ENCODE measurements around the gene OCSTAMP. TPM values are rescaled to one million over a fixed set of nuclear protein-coding genes. Genes with fewer than 3 reads are reported as not detected.

OCSTAMP gene
- polyA plus RNA-seq, 1 donor, result not detected

GRCh38 chr20:46520540-46520939 lies 29.9 kb downstream of the OCSTAMP start:
- WGBS (ENCODE audit: insufficient coverage, low lambda C conversion rate), result no CpG with 5 or more reads among the region's 4 CpGs
- Histone ChIP-seq H3K4me1 (ENCODE audit: control insufficient read depth, insufficient read depth, low read length) (peaks cover 11% of the 10 kb centered on the region), H3K27ac (ENCODE audit: low read length) (no peak overlapping the region)

GRCh38 chr20:46519471-46520068 lies 30.9 kb downstream of the OCSTAMP start:
- DNase-seq, result no peak
- no peaks in the 10 kb centered on the region for H3K9me3 ChIP-seq (ENCODE audit: control insufficient read depth, low read depth, low read length)
- no peaks in the 10 kb centered on the region for H3K36me3 ChIP-seq (ENCODE audit: control insufficient read depth, insufficient read depth, low read length)
- H3K4me1 ChIP-seq (ENCODE audit: control insufficient read depth, insufficient read depth, low read length), result peaks cover 11% of the 10 kb centered on the region
- no peak overlapping the region for H3K4me3 ChIP-seq (ENCODE audit: low read length)
- no peaks in the 10 kb centered on the region for H3K27me3 ChIP-seq (ENCODE audit: control insufficient read depth, insufficient read depth, low read length)
- no peak overlapping the region for H3K27ac ChIP-seq (ENCODE audit: low read length)
- WGBS (ENCODE audit: insufficient coverage, low lambda C conversion rate), result no CpG with 5 or more reads among the region's 3 CpGs

More at GRCh38 chr20:46520540-46520939, 29.9 kb downstream of the OCSTAMP start:
- Histone ChIP-seq H3K9me3 (ENCODE audit: control insufficient read depth, low read depth, low read length) (no peaks in the 10 kb centered on the region), H3K4me3 (ENCODE audit: low read length) (no peak overlapping the region), H3K36me3 (ENCODE audit: control insufficient read depth, insufficient read depth, low read length) (no peaks in the 10 kb centered on the region), H3K27me3 (ENCODE audit: control insufficient read depth, insufficient read depth, low read length) (no peaks in the 10 kb centered on the region)
- DNase-seq, result no peak

GRCh38 chr20:46512943-46513844 lies 37.3 kb downstream of the OCSTAMP start, which contains the start of gene ZNF334:
TSS of gene ZNF334 (minus strand) at chr20:46513559. CDS start at chr20:46512102, 1,457 bp downstream.
- no peaks in the 10 kb centered on the region for H3K4me1 ChIP-seq (ENCODE audit: control insufficient read depth, insufficient read depth, low read length)
- WGBS (ENCODE audit: insufficient coverage, low lambda C conversion rate), result no CpG with 5 or more reads among the region's 49 CpGs
- DNase-seq, result peak; percentile 70 to 89
- H3K27ac ChIP-seq (ENCODE audit: low read length), result peak within 1 kb of the TSS; percentile 58
- no peaks in the 10 kb centered on the region for H3K9me3 ChIP-seq (ENCODE audit: control insufficient read depth, low read depth, low read length)
- no peaks in the 10 kb centered on the region for H3K27me3 ChIP-seq (ENCODE audit: control insufficient read depth, insufficient read depth, low read length)
- H3K36me3 ChIP-seq (ENCODE audit: control insufficient read depth, insufficient read depth, low read length), result no peaks in the 10 kb centered on the region
- H3K4me3 ChIP-seq (ENCODE audit: low read length), result peak within 1 kb of the TSS; percentile 74

GRCh38 chr20:46509523-46509922 lies 40.9 kb downstream of the OCSTAMP start:
- no peaks in the 10 kb centered on the region for H3K27me3 ChIP-seq (ENCODE audit: control insufficient read depth, insufficient read depth, low read length)
- no peaks in the 10 kb centered on the region for H3K4me1 ChIP-seq (ENCODE audit: control insufficient read depth, insufficient read depth, low read length)
- H3K4me3 ChIP-seq (ENCODE audit: low read length), result no peak overlapping the region
- H3K36me3 ChIP-seq (ENCODE audit: control insufficient read depth, insufficient read depth, low read length), result no peaks in the 10 kb centered on the region
- no CpG with 5 or more reads among the region's 2 CpGs for WGBS (ENCODE audit: insufficient coverage, low lambda C conversion rate)
- no peak overlapping the region for H3K27ac ChIP-seq (ENCODE audit: low read length)
- no peaks in the 10 kb centered on the region for H3K9me3 ChIP-seq (ENCODE audit: control insufficient read depth, low read depth, low read length)
- DNase-seq, result no peak

- Histone ChIP-seq H3K4me3 (ENCODE audit: low read length) (no peak overlapping the region), H3K27me3 (ENCODE audit: control insufficient read depth, insufficient read depth, low read length) (no peaks in the 10 kb centered on the region), H3K36me3 (ENCODE audit: control insufficient read depth, insufficient read depth, low read length) (peaks cover 15% of the 10 kb centered on the region), H3K27ac (ENCODE audit: low read length) (no peak overlapping the region), H3K4me1 (ENCODE audit: control insufficient read depth, insufficient read depth, low read length) (no peaks in the 10 kb centered on the region), H3K9me3 (ENCODE audit: control insufficient read depth, low read depth, low read length) (peaks cover 7% of the 10 kb centered on the region)
- DNase-seq, result no peak
- WGBS (ENCODE audit: insufficient coverage, low lambda C conversion rate), result 100% methylated on average over 2 of the region's 4 CpGs
These were observed 42.6 kb downstream of the OCSTAMP start for GRCh38 chr20:46507760-46508407.

- WGBS (ENCODE audit: insufficient coverage, low lambda C conversion rate), result no CpG with 5 or more reads among the region's 3 CpGs
- Histone ChIP-seq H3K4me1 (ENCODE audit: control insufficient read depth, insufficient read depth, low read length) (no peaks in the 10 kb centered on the region), H3K4me3 (ENCODE audit: low read length) (no peak overlapping the region), H3K36me3 (ENCODE audit: control insufficient read depth, insufficient read depth, low read length) (peaks cover 19% of the 10 kb centered on the region), H3K27me3 (ENCODE audit: control insufficient read depth, insufficient read depth, low read length) (no peaks in the 10 kb centered on the region), H3K27ac (ENCODE audit: low read length) (no peak overlapping the region), H3K9me3 (ENCODE audit: control insufficient read depth, low read depth, low read length) (peaks cover 21% of the 10 kb centered on the region)
- no peak for DNase-seq
These were observed 44.9 kb downstream of the OCSTAMP start for GRCh38 chr20:46505506-46505905.

GRCh38 chr20:46501961-46502360 lies 48.5 kb downstream of the OCSTAMP start:
- no peak overlapping the region for H3K27ac ChIP-seq (ENCODE audit: low read length)
- H3K4me3 ChIP-seq (ENCODE audit: low read length), result no peak overlapping the region
- peaks cover 19% of the 10 kb centered on the region for H3K36me3 ChIP-seq (ENCODE audit: control insufficient read depth, insufficient read depth, low read length)
- H3K4me1 ChIP-seq (ENCODE audit: control insufficient read depth, insufficient read depth, low read length), result no peaks in the 10 kb centered on the region
- H3K9me3 ChIP-seq (ENCODE audit: control insufficient read depth, low read depth, low read length), result peaks cover 32% of the 10 kb centered on the region
- 100% methylated on average over 3 of the region's 6 CpGs for WGBS (ENCODE audit: insufficient coverage, low lambda C conversion rate)
- no peaks in the 10 kb centered on the region for H3K27me3 ChIP-seq (ENCODE audit: control insufficient read depth, insufficient read depth, low read length)
- no peak for DNase-seq

- no peaks in the 10 kb centered on the region for H3K4me1 ChIP-seq (ENCODE audit: control insufficient read depth, insufficient read depth, low read length)
- no peak overlapping the region for H3K4me3 ChIP-seq (ENCODE audit: low read length)
- peaks cover 32% of the 10 kb centered on the region for H3K9me3 ChIP-seq (ENCODE audit: control insufficient read depth, low read depth, low read length)
- 100% methylated on average over 3 of the region's 5 CpGs for WGBS (ENCODE audit: insufficient coverage, low lambda C conversion rate)
- H3K27me3 ChIP-seq (ENCODE audit: control insufficient read depth, insufficient read depth, low read length), result no peaks in the 10 kb centered on the region
- no peak for DNase-seq
- H3K27ac ChIP-seq (ENCODE audit: low read length), result no peak overlapping the region
- H3K36me3 ChIP-seq (ENCODE audit: control insufficient read depth, insufficient read depth, low read length), result peaks cover 19% of the 10 kb centered on the region
These were observed 49.0 kb downstream of the OCSTAMP start for GRCh38 chr20:46501337-46501942.

- no peak overlapping the region for H3K4me3 ChIP-seq (ENCODE audit: low read length)
- DNase-seq, result no peak
- H3K36me3 ChIP-seq (ENCODE audit: control insufficient read depth, insufficient read depth, low read length), result no peaks in the 10 kb centered on the region
- no peaks in the 10 kb centered on the region for H3K27me3 ChIP-seq (ENCODE audit: control insufficient read depth, insufficient read depth, low read length)
- H3K4me1 ChIP-seq (ENCODE audit: control insufficient read depth, insufficient read depth, low read length), result no peaks in the 10 kb centered on the region
- no peak overlapping the region for H3K27ac ChIP-seq (ENCODE audit: low read length)
- H3K9me3 ChIP-seq (ENCODE audit: control insufficient read depth, low read depth, low read length), result peaks cover 4% of the 10 kb centered on the region
- WGBS (ENCODE audit: insufficient coverage, low lambda C conversion rate), result 94% methylated on average over 3 of the region's 4 CpGs
These were observed 56.4 kb downstream of the OCSTAMP start for GRCh38 chr20:46494077-46494476.

- 57% methylated on average over 6 of the region's 8 CpGs for WGBS (ENCODE audit: insufficient coverage, low lambda C conversion rate)
- no peak for DNase-seq
- H3K4me1 ChIP-seq (ENCODE audit: control insufficient read depth, insufficient read depth, low read length), result no peaks in the 10 kb centered on the region
These were observed 59.1 kb downstream of the OCSTAMP start for GRCh38 chr20:46491354-46491753.

More at GRCh38 chr20:46491354-46491753, 59.1 kb downstream of the OCSTAMP start:
- Histone ChIP-seq H3K4me3 (ENCODE audit: low read length) (no peak overlapping the region), H3K9me3 (ENCODE audit: control insufficient read depth, low read depth, low read length) (no peaks in the 10 kb centered on the region), H3K27me3 (ENCODE audit: control insufficient read depth, insufficient read depth, low read length) (no peaks in the 10 kb centered on the region), H3K36me3 (ENCODE audit: control insufficient read depth, insufficient read depth, low read length) (no peaks in the 10 kb centered on the region), H3K27ac (ENCODE audit: low read length) (no peak overlapping the region)

Measured in large intestine (tissue), 3 donors.